Endothelial cell of umbilical vein (primary cell): ENCODE measurements around the gene GSX2. TPM values are rescaled to one million over a fixed set of nuclear protein-coding genes. Genes with fewer than 3 reads are reported as not detected.

Source experiments
- BruUV-seq: library from RNA; stranded (reverse); fragments of 400-500 nt; replicated peaks from 2 replicates; lab custom pipeline; 2021; lab: Mats Ljungman, UMichigan
- CTCF ChIA-PET: fragments of 300-600, 350-600 bp; sonication (Branson Sonifier 250); formaldehyde crosslinking; loops from one replicate; lab custom pipeline; 2021; ENCODE audit warnings: antibody characterized with exemption, inconsistent platforms; lab: Charles Lee
- POLR2A ChIA-PET: fragments of 300-600, 350-600 bp; sonication (Branson Sonifier 250); formaldehyde crosslinking; loops from one replicate; lab custom pipeline; 2021; ENCODE audit warnings: antibody characterized with exemption, inconsistent platforms; lab: Charles Lee
- DNase-seq: peaks from one replicate; pipeline ENCODE4 v3.0.0-alpha.2; 2011; ENCODE audit warnings: low read depth, low spot score
- FAIRE-seq: peaks from 2 replicates; lab custom pipeline; 2011; peaks lifted over from hg19 to GRCh38; lab: Jason Lieb, UNC
- H2AFZ ChIP-seq: 2 replicates; pipeline ENCODE4 v1.6.0; 2012; ENCODE audit warnings: low read depth, low read length, control low read depth, inconsistent platforms
- H3K27ac ChIP-seq: 2 replicates; pipeline ENCODE4 v1.5.1; 2011; ENCODE audit warnings: low read depth, mild to moderate bottlenecking, control low read depth, low read length, moderate library complexity; ENCODE audit not compliant: insufficient read depth
- H3K27me3 ChIP-seq, 2 experiments: 2 replicates each; pipeline versions ENCODE4 v1.6.0 to v1.6.1; 2011; ENCODE audit warnings: low read length in 2 of 2, mixed read lengths in 1 of 2; ENCODE audit not compliant: control insufficient read depth in 2 of 2, insufficient read depth in 2 of 2
- H3K36me3 ChIP-seq, 2 experiments: 2 replicates in 1 of 2; 3 replicates in 1 of 2; pipeline ENCODE4 v1.5.1; 2011; ENCODE audit warnings: low read length in 2 of 2, mild to moderate bottlenecking in 1 of 2, moderate library complexity in 1 of 2; ENCODE audit not compliant: control insufficient read depth in 2 of 2, insufficient read depth in 2 of 2; ENCODE audit errors: extremely low read depth in 1 of 2
- H3K4me1 ChIP-seq: 3 replicates; pipeline ENCODE4 v1.5.1; 2011; ENCODE audit warnings: mild to moderate bottlenecking, low read length; ENCODE audit not compliant: control insufficient read depth, insufficient read depth; ENCODE audit errors: extremely low read depth
- H3K4me2 ChIP-seq: 2 replicates; pipeline ENCODE4 v1.6.1; 2011; ENCODE audit warnings: low read length, control low read depth, mixed read lengths; ENCODE audit not compliant: insufficient read depth
- H3K4me3 ChIP-seq, 3 experiments: fragments of 200-600 bp in 1 of 3; sonication (generic), shearing (Covaris generic) in 1 of 3; replicated peaks in 1 of 3; 2 replicates each; pipeline ENCODE4 v1.5.1; 2011 to 2016; ENCODE audit warnings: control low read depth in 3 of 3, low read length in 3 of 3, mild to moderate bottlenecking in 2 of 3, inconsistent platforms in 1 of 3, low read depth in 1 of 3, moderate library complexity in 1 of 3; ENCODE audit not compliant: insufficient read depth in 1 of 3
- H3K79me2 ChIP-seq: 2 replicates; pipeline ENCODE4 v1.6.0; 2012; ENCODE audit warnings: low read length, inconsistent platforms; ENCODE audit not compliant: control insufficient read depth, insufficient read depth
- H3K9ac ChIP-seq: replicated peaks from 2 replicates; pipeline ENCODE3; 2011; ENCODE audit warnings: low read length, control low read depth; ENCODE audit not compliant: insufficient read depth; ENCODE audit errors: extremely low read depth
- H3K9me1 ChIP-seq: replicated peaks from 3 replicates; pipeline ENCODE4 v1.6.0; 2011; ENCODE audit warnings: mild to moderate bottlenecking, low read length; ENCODE audit not compliant: control insufficient read depth, insufficient read depth; ENCODE audit errors: extremely low read depth
- H3K9me3 ChIP-seq: replicated peaks from 2 replicates; pipeline ENCODE4 v1.5.1; 2012; ENCODE audit warnings: low read length, inconsistent platforms; ENCODE audit not compliant: control insufficient read depth, insufficient read depth
- H4K20me1 ChIP-seq: replicated peaks from 2 replicates; pipeline ENCODE3; 2011; ENCODE audit warnings: mild to moderate bottlenecking, low read length; ENCODE audit not compliant: control insufficient read depth, insufficient read depth; ENCODE audit errors: extremely low read depth
- EZH2 ChIP-seq: IDR thresholded peaks from 2 replicates; pipeline ENCODE4 v1.6.1; 2012; ENCODE audit warnings: borderline replicate concordance, low read depth, mild to moderate bottlenecking, moderate library complexity, low read length, inconsistent platforms; ENCODE audit not compliant: severe bottlenecking
- FOS ChIP-seq: IDR thresholded peaks from 2 replicates; pipeline ENCODE4 v1.6.1; 2011; ENCODE audit warnings: mild to moderate bottlenecking, low read length, moderate library complexity, borderline replicate concordance; ENCODE audit not compliant: insufficient read depth
- GATA2 ChIP-seq: IDR thresholded peaks from 2 replicates; pipeline ENCODE4 v1.7.0; 2011; ENCODE audit warnings: low read depth, mild to moderate bottlenecking, moderate library complexity, mixed read lengths, low read length; ENCODE audit not compliant: insufficient read length, insufficient read depth
- JUN ChIP-seq: IDR thresholded peaks from 2 replicates; pipeline ENCODE4 v1.6.1; 2011; ENCODE audit warnings: borderline replicate concordance, low read depth; ENCODE audit not compliant: insufficient read length, insufficient read depth
- MYC ChIP-seq: IDR thresholded peaks from one replicate; pipeline ENCODE4 v1.6.1; 2011; ENCODE audit warnings: mild to moderate bottlenecking, low read depth, low read length
- POLR2A ChIP-seq: IDR thresholded peaks from 2 replicates; pipeline ENCODE4 v1.6.1; 2012; ENCODE audit warnings: low read depth, mild to moderate bottlenecking, control low read depth, low read length
- POLR2AphosphoS5 ChIP-seq: IDR thresholded peaks from 2 replicates; pipeline ENCODE4 v1.6.1; 2012; ENCODE audit warnings: low read depth, mild to moderate bottlenecking, control low read depth, low read length, moderate library complexity; ENCODE audit not compliant: insufficient read depth
- dilution Hi-C: fragments of 300-500 bp; cut with MboI; formaldehyde crosslinking; loops from one replicate; pipeline ENCODE4 v1.15.0; 2019; ENCODE audit warnings: low sequenced_read_pairs; ENCODE audit not compliant: extremely low pct_ligation_motif_present
- intact Hi-C: fragments of 100-400 bp; cut with micrococcal nuclease; formaldehyde crosslinking; loops from one replicate; pipeline ENCODE4 v1.10.0; 2022
- polyA plus RNA-seq, 4 experiments: library from polyadenylated mRNA; depleted of rRNA in 3 of 4; stranded (reverse) in 3 of 4; unstranded in 1 of 4; fragments of >200 nt; gene quantifications; 2 replicates each; pipeline versions ENCODE4 v1.2.1 to v1.2.3, GENCODE V29; 2011 to 2012; ENCODE audit warnings: missing spikeins in 1 of 4
- total RNA-seq: library from RNA; stranded (reverse); gene quantifications from 2 replicates; pipeline ENCODE4 v1.2.3, GENCODE V29; 2021
- TF ChIP-seq, protein P1 (sequence below), 2 donors: IDR thresholded peaks; 1 replicate in 1 of 2; 2 replicates in 1 of 2; pipeline ENCODE4 v1.5.1; 2011; ENCODE audit warnings: low read length in 2 of 2, mild to moderate bottlenecking in 2 of 2, moderate library complexity in 2 of 2, control low read depth in 1 of 2, inconsistent platforms in 1 of 2, low read depth in 1 of 2; ENCODE audit not compliant: insufficient read depth in 1 of 2; ENCODE audit errors: extremely low read depth in 1 of 2
- TF ChIP-seq, protein P2 (sequence below): IDR thresholded peaks from 2 replicates; pipeline ENCODE4 v1.6.1; 2011; ENCODE audit not compliant: insufficient read depth, insufficient read length

Gene GSX2
- total and polyA plus RNA-seq, 2 donors (not counting 3 experiments of a cell fraction or from before 2014, with no cell fraction given) = not detected

DNA sequence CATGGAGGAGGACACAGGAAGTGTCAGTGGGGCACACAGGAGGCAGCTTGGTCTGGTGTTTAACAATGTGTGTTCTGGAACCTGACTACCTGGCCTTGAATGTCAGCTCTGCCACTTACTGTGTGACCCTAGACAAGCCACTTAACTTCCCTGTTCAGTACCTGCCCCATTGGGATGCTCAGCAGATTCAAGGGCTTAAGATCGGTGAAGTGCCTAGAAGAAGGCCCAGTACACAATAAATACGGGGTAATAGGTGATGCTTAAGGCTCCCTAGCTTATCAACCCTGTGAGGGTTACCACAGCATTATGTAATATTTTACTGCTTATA is 33.9 kb upstream of the GSX2 start:
- no peaks in the 10 kb centered on the region for H3K36me3 ChIP-seq
- ChIA-PET POLR2A (interaction anchor here (1.5 kb wide), 1 partner anchor 10 kb away, joined by 7 read pairs; no protein-coding TSS in a partner anchor), CTCF (interaction anchor here (0.8 to 2.5 kb wide), 9 partner anchors 9 to 168 kb away, joined by 3 to 8 read pairs (median 3); no protein-coding TSS in a partner anchor)
- H3K79me2 ChIP-seq = peaks cover 31% of the 10 kb centered on the region
- peaks cover 56% of the 10 kb centered on the region for H3K4me1 ChIP-seq
- FAIRE-seq = peak; percentile 70
- dilution Hi-C loops = no loop called here
- H3K9me1 ChIP-seq = no peaks in the 10 kb centered on the region
- H4K20me1 ChIP-seq = peaks cover 2% of the 10 kb centered on the region
- peak overlapping the region; percentile 97 for H3K4me2 ChIP-seq
- peak overlapping the region; percentile 96 for H3K27ac ChIP-seq
- no peaks in the 10 kb centered on the region for H3K27me3 ChIP-seq
- no peak for TF ChIP-seq POLR2AphosphoS5
- TF ChIP-seq GATA2 = no peak
- TF ChIP-seq FOS = no peak
- TF ChIP-seq, protein P1, sequence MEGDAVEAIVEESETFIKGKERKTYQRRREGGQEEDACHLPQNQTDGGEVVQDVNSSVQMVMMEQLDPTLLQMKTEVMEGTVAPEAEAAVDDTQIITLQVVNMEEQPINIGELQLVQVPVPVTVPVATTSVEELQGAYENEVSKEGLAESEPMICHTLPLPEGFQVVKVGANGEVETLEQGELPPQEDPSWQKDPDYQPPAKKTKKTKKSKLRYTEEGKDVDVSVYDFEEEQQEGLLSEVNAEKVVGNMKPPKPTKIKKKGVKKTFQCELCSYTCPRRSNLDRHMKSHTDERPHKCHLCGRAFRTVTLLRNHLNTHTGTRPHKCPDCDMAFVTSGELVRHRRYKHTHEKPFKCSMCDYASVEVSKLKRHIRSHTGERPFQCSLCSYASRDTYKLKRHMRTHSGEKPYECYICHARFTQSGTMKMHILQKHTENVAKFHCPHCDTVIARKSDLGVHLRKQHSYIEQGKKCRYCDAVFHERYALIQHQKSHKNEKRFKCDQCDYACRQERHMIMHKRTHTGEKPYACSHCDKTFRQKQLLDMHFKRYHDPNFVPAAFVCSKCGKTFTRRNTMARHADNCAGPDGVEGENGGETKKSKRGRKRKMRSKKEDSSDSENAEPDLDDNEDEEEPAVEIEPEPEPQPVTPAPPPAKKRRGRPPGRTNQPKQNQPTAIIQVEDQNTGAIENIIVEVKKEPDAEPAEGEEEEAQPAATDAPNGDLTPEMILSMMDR (IDR thresholded peaks at IDR 0.05; ENCODE audit: extremely low read depth in 1 of 2, insufficient read depth in 1 of 2, low read depth in 1 of 2, low read length in 2 of 2) = no peak
- no peak for TF ChIP-seq JUN
- TF ChIP-seq, protein P2, sequence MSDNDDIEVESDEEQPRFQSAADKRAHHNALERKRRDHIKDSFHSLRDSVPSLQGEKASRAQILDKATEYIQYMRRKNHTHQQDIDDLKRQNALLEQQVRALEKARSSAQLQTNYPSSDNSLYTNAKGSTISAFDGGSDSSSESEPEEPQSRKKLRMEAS = no peak
- no peak for TF ChIP-seq MYC
- TF ChIP-seq POLR2A = no peak
- no peak for TF ChIP-seq EZH2
- peak overlapping the region; percentile 53 for H2AFZ ChIP-seq
- H3K9me3 ChIP-seq = no peaks in the 10 kb centered on the region
- DNase-seq = no peak
- no peak overlapping the region for H3K4me3 ChIP-seq
- intact Hi-C loops = loop anchor here (1.0 kb wide), 1 partner anchor 10 kb away; no protein-coding TSS in a partner anchor
- H3K9ac ChIP-seq = peak overlapping the region; percentile 97
- BruUV-seq = no TSS peak
